HCT116 (cell line): ENCODE data around the gene NOXO1. TPM values are rescaled to one million over a fixed set of nuclear protein-coding genes. Genes with fewer than 3 reads are reported as not detected.

ENCODE experiments used
- ATAC-seq: fragments of 200-7000 bp; cut with Tn5 transposase; 2 replicates; pipeline ENCODE4 v1.9.1; 2020; ENCODE audit warnings: mild to moderate bottlenecking, moderate library complexity
- BruUV-seq: library from RNA; stranded (reverse); fragments of 400-500 nt; replicated peaks from 2 replicates; lab custom pipeline; 2021; lab: Mats Ljungman, UMichigan
- CTCF ChIA-PET: fragments of 300-600 bp; sonication (Branson Sonifier 250); formaldehyde crosslinking; loops from one replicate; lab custom pipeline; 2021; ENCODE audit warnings: antibody characterized with exemption; lab: Charles Lee
- POLR2A ChIA-PET: fragments of 300-600, 350-600 bp; sonication (Branson Sonifier 250); formaldehyde crosslinking; loops from one replicate; lab custom pipeline; 2021; ENCODE audit warnings: antibody characterized with exemption; lab: Charles Lee
- RAD21 ChIA-PET, 2 experiments: fragments of 300-600 bp; sonication (Branson Sonifier 250); formaldehyde crosslinking; loops; one replicate each; lab custom pipeline; 2023; ENCODE audit warnings: low total read pairs in 2 of 2; ENCODE audit not compliant: uncharacterized antibody in 2 of 2, unreplicated experiment in 2 of 2, low non-redundant PET in 1 of 2; lab: Charles Lee
- DNase-seq: peaks from one replicate; pipeline ENCODE4 v3.0.0-alpha.2; 2010; ENCODE audit warnings: low read depth, low spot score
- H2AFZ ChIP-seq: fragments of 200-600 bp; shearing (Covaris generic), sonication (generic); 2 replicates; pipeline ENCODE4 v1.6.1; 2017; ENCODE audit warnings: low read depth, mixed run types, mixed read lengths, antibody characterized with exemption, low read length; ENCODE audit not compliant: poor library complexity, severe bottlenecking
- H3K27ac ChIP-seq: 2 replicates; pipeline ENCODE4 v1.5.1; 2012; ENCODE audit warnings: low read depth, low read length
- H3K27me3 ChIP-seq: fragments of 200-600 bp; sonication (generic); 2 replicates; pipeline ENCODE4 v1.6.1; 2016; ENCODE audit warnings: mixed run types, low read length, mixed read lengths; ENCODE audit not compliant: insufficient read depth
- H3K36me3 ChIP-seq, 2 experiments: fragments of 200-500 bp in 1 of 2; fragments of 200-600 bp in 1 of 2; sonication (Bioruptor generic) in 1 of 2; sonication (generic) in 1 of 2; 2 replicates each; pipeline versions ENCODE4 v1.5.1 to v1.6.1; 2014 to 2016; ENCODE audit warnings: low read length in 2 of 2, inconsistent platforms in 1 of 2, mixed read lengths in 1 of 2, mixed run types in 1 of 2; ENCODE audit not compliant: insufficient read depth in 2 of 2, control insufficient read depth in 1 of 2
- H3K4me1 ChIP-seq, 2 experiments: fragments of 200-600 bp in 1 of 2; sonication (generic) in 1 of 2; 2 replicates each; pipeline versions ENCODE4 v1.5.1 to v1.6.1; 2012 to 2017; ENCODE audit warnings: low read length in 2 of 2, inconsistent platforms in 1 of 2, mild to moderate bottlenecking in 1 of 2, mixed read lengths in 1 of 2, mixed run types in 1 of 2, moderate library complexity in 1 of 2; ENCODE audit not compliant: insufficient read depth in 2 of 2, control insufficient read depth in 1 of 2
- H3K4me2 ChIP-seq: fragments of 200-600 bp; sonication (generic); 2 replicates; pipeline ENCODE4 v1.6.1; 2017; ENCODE audit warnings: mixed run types, low read length, mixed read lengths
- H3K4me3 ChIP-seq, 2 experiments: fragments of 200-600 bp in 1 of 2; sonication (generic) in 1 of 2; replicated peaks in 1 of 2; 2 replicates each; pipeline ENCODE4 v1.5.1; 2011 to 2016; ENCODE audit warnings: low read length in 2 of 2, control low read depth in 1 of 2, low read depth in 1 of 2, mild to moderate bottlenecking in 1 of 2, mixed read lengths in 1 of 2, mixed run types in 1 of 2
- H3K79me2 ChIP-seq: fragments of 200-600 bp; sonication (generic); 2 replicates; pipeline ENCODE4 v1.6.1; 2017; ENCODE audit warnings: mild to moderate bottlenecking, mixed run types, low read length, moderate library complexity, mixed read lengths; ENCODE audit not compliant: insufficient read depth
- H3K9ac ChIP-seq: fragments of 200-600 bp; sonication (generic); 2 replicates; pipeline ENCODE4 v1.6.1; 2016; ENCODE audit warnings: low read length, mixed read lengths
- H3K9me2 ChIP-seq: fragments of 200-600 bp; sonication (generic), shearing (Covaris generic); 2 replicates; pipeline ENCODE4 v1.6.1; 2017; ENCODE audit warnings: mixed run types, mild to moderate bottlenecking, moderate library complexity; ENCODE audit not compliant: insufficient read depth
- H3K9me3 ChIP-seq, 2 experiments: fragments of 200-500 bp in 1 of 2; fragments of 200-600 bp in 1 of 2; sonication (Bioruptor generic) in 1 of 2; sonication (generic) in 1 of 2; 2 replicates each; pipeline ENCODE4 v1.6.1; 2014 to 2017; ENCODE audit warnings: low read length in 2 of 2, mixed read lengths in 2 of 2, inconsistent platforms in 1 of 2, low read depth in 1 of 2, mild to moderate bottlenecking in 1 of 2, mixed run types in 1 of 2, moderate library complexity in 1 of 2; ENCODE audit not compliant: control insufficient read depth in 1 of 2, insufficient read depth in 1 of 2
- H4K20me1 ChIP-seq: fragments of 200-600 bp; sonication (generic), shearing (Covaris generic); 2 replicates; pipeline ENCODE4 v1.6.1; 2017; ENCODE audit warnings: mixed run types, mild to moderate bottlenecking, moderate library complexity; ENCODE audit not compliant: insufficient read depth
- CBX3 ChIP-seq: IDR thresholded peaks from 2 replicates; pipeline ENCODE4 v1.6.1; 2012; ENCODE audit warnings: low read depth
- ELF1 ChIP-seq: IDR thresholded peaks from 2 replicates; pipeline ENCODE4 v1.6.1; 2012; ENCODE audit warnings: low read depth, borderline replicate concordance
- POLR2A ChIP-seq: IDR thresholded peaks from 2 replicates; pipeline ENCODE4 v1.7.0; 2011; ENCODE audit warnings: borderline replicate concordance; ENCODE audit not compliant: insufficient read depth, insufficient read length; ENCODE audit errors: extremely low read depth
- RAD21 ChIP-seq: IDR thresholded peaks from 2 replicates; pipeline ENCODE4 v1.6.1; 2012; ENCODE audit warnings: low read depth, mild to moderate bottlenecking
- SRF ChIP-seq: IDR thresholded peaks from 2 replicates; pipeline ENCODE4 v1.6.1; 2012; ENCODE audit warnings: low read depth
- TCF7L2 ChIP-seq: IDR thresholded peaks from 2 replicates; pipeline ENCODE4 v1.7.0; 2011; ENCODE audit warnings: borderline replicate concordance, inconsistent platforms; ENCODE audit not compliant: insufficient read depth, insufficient read length; ENCODE audit errors: extremely low read depth
- YY1 ChIP-seq: IDR thresholded peaks from 2 replicates; pipeline ENCODE4 v1.6.1; 2011; ENCODE audit warnings: low read length, low read depth, moderate library complexity, mild to moderate bottlenecking; ENCODE audit not compliant: insufficient replicate concordance; ENCODE audit errors: extremely low read depth
- intact Hi-C: fragments of 100-400 bp; cut with micrococcal nuclease; formaldehyde crosslinking; loops from 2 replicates; pipeline ENCODE4 v1.10.0; 2022
- total RNA-seq: library from RNA; stranded (reverse); gene quantifications from one replicate; pipeline ENCODE4 v1.2.1, GENCODE V29; 2021; ENCODE audit not compliant: unreplicated experiment
- TF ChIP-seq, protein P1 (sequence below), 3 experiments: fragments of 200-600 bp in 1 of 3; sonication (generic) in 1 of 3; IDR thresholded peaks in 2 of 3; conservative IDR thresholded peaks in 1 of 3; 2 replicates each; pipeline ENCODE4 v1.5.1; 2012 to 2017; ENCODE audit warnings: low read depth in 2 of 3, low read length in 2 of 3, antibody characterized with exemption in 1 of 3, borderline replicate concordance in 1 of 3, control low read depth in 1 of 3, mild to moderate bottlenecking in 1 of 3, mixed read lengths in 1 of 3, mixed run types in 1 of 3, moderate library complexity in 1 of 3; ENCODE audit not compliant: insufficient read depth in 1 of 3

Gene NOXO1
- total RNA-seq, 1 experiment from 2014 or later, result 10.0 TPM

- Histone ChIP-seq H3K27ac (no peak overlapping the region), H3K79me2 (peaks cover 36% of the 10 kb centered on the region), H3K36me3 (peaks cover 0 to 41% of the 10 kb centered on the region in 2 experiments; a peak in 2 of 4 replicates), H3K4me2 (no peak overlapping the region), H4K20me1 (no peaks in the 10 kb centered on the region), H3K9ac (no peak overlapping the region), H3K4me1 (peaks cover 21 to 48% of the 10 kb centered on the region in 2 experiments), H3K9me3 (no peaks in the 10 kb centered on the region), H2AFZ (no peak overlapping the region), H3K9me2 (no peaks in the 10 kb centered on the region), H3K4me3 (no peak overlapping the region), H3K27me3 (no peaks in the 10 kb centered on the region)
- POLR2A ChIA-PET, result interaction anchor here (12.5 kb wide), 1 partner anchor 10 kb away, joined by 104 read pairs; the partner anchor contains the start of genes RNF151 and RPS2
- CTCF ChIA-PET, result no interaction called here
- intact Hi-C loops, result no loop called here
- RAD21 ChIA-PET, result no interaction called here
- ATAC-seq (no peak), DNase-seq (no peak)
- TF ChIP-seq, protein P1, sequence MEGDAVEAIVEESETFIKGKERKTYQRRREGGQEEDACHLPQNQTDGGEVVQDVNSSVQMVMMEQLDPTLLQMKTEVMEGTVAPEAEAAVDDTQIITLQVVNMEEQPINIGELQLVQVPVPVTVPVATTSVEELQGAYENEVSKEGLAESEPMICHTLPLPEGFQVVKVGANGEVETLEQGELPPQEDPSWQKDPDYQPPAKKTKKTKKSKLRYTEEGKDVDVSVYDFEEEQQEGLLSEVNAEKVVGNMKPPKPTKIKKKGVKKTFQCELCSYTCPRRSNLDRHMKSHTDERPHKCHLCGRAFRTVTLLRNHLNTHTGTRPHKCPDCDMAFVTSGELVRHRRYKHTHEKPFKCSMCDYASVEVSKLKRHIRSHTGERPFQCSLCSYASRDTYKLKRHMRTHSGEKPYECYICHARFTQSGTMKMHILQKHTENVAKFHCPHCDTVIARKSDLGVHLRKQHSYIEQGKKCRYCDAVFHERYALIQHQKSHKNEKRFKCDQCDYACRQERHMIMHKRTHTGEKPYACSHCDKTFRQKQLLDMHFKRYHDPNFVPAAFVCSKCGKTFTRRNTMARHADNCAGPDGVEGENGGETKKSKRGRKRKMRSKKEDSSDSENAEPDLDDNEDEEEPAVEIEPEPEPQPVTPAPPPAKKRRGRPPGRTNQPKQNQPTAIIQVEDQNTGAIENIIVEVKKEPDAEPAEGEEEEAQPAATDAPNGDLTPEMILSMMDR (IDR thresholded peaks at IDR 0.05 in 2 of 3, conservative IDR thresholded peaks at IDR 0.05 in 1 of 3; ENCODE audit: borderline replicate concordance in 1 of 3, insufficient read depth in 1 of 3, low read depth in 2 of 3, low read length in 2 of 3), result no peak
- TF ChIP-seq CBX3, result no peak
- TF ChIP-seq ELF1, result no peak
- TF ChIP-seq SRF, result no peak
- no peak for TF ChIP-seq YY1
- TF ChIP-seq RAD21, result no peak
- no peak for TF ChIP-seq TCF7L2
- TF ChIP-seq POLR2A, result no peak
- BruUV-seq, result no TSS peak
These were observed 5.6 kb downstream of the NOXO1 start for GRCh38 chr16:1975432-1976215.
